ENCODE data around the gene DHX29. TPM values are rescaled to one million over a fixed set of nuclear protein-coding genes. Genes with fewer than 3 reads are reported as not detected.

The DHX29 gene
- total RNA-seq, 1 experiment from 2014 or later: 24.3 TPM

GRCh38 chr5:55223812-55224240 is 83.7 kb downstream of the DHX29 start:
- H3K4me2 ChIP-seq (ENCODE audit: low read length): no peak overlapping the region
- ChIA-PET RAD21 (ENCODE audit: low non-redundant PET in 1 of 2, low total read pairs in 2 of 2, uncharacterized antibody in 2 of 2, unreplicated experiment in 2 of 2) (no interaction called here), POLR2A (no interaction called here), CTCF (no interaction called here)
- no peaks in the 10 kb centered on the region for H3K9me2 ChIP-seq (ENCODE audit: insufficient read depth)
- no peak for ATAC-seq
- H4K20me1 ChIP-seq (ENCODE audit: insufficient read depth): no peaks in the 10 kb centered on the region
- peaks cover 3% of the 10 kb centered on the region; the same call in 1 of the 2 replicates for H3K79me2 ChIP-seq (ENCODE audit: insufficient read depth, low read length)
- no peak overlapping the region for H3K27ac ChIP-seq (ENCODE audit: low read depth, low read length)
- TF ChIP-seq POLR2AphosphoS5 (IDR thresholded peaks at IDR 0.05; ENCODE audit: low read depth, low read length) (no peak), POLR2A (IDR thresholded peaks at IDR 0.05; ENCODE audit: borderline replicate concordance, extremely low read depth, insufficient read depth, insufficient read length) (no peak), ZNF274 (IDR thresholded peaks at IDR 0.05; ENCODE audit: low read depth, low read length) (no peak), TCF7L2 (IDR thresholded peaks at IDR 0.05; ENCODE audit: borderline replicate concordance, extremely low read depth, insufficient read depth, insufficient read length) (no peak), REST (IDR thresholded peaks at IDR 0.05; ENCODE audit: low read depth) (no peak), JUND (IDR thresholded peaks at IDR 0.05) (no peak), EZH2 (IDR thresholded peaks at IDR 0.05) (no peak), EGR1 (IDR thresholded peaks at IDR 0.05; ENCODE audit: low read depth) (no peak), ZBTB33 (IDR thresholded peaks at IDR 0.05; ENCODE audit: extremely low read depth, insufficient replicate concordance, low read length) (no peak), RAD21 (IDR thresholded peaks at IDR 0.05; ENCODE audit: low read depth) (no peak), ELF1 (IDR thresholded peaks at IDR 0.05; ENCODE audit: borderline replicate concordance, low read depth) (no peak), MAX (IDR thresholded peaks at IDR 0.05) (no peak), ZFX (IDR thresholded peaks at IDR 0.05) (no peak), EZH2phosphoT487 (IDR thresholded peaks at IDR 0.05; ENCODE audit: borderline replicate concordance) (no peak), SRF (IDR thresholded peaks at IDR 0.05; ENCODE audit: low read depth) (no peak), CTCF (IDR thresholded peaks at IDR 0.05 in 2 of 3, conservative IDR thresholded peaks at IDR 0.05 in 1 of 3; ENCODE audit: borderline replicate concordance in 1 of 3, insufficient read depth in 1 of 3, low read depth in 2 of 3, low read length in 2 of 3) (no peak)
- intact Hi-C loops (cut with micrococcal nuclease): no loop called here
- H3K27me3 ChIP-seq (ENCODE audit: insufficient read depth, low read length): no peaks in the 10 kb centered on the region
- H3K9ac ChIP-seq (ENCODE audit: low read length): no peak overlapping the region
- H3K4me1 ChIP-seq (ENCODE audit: control insufficient read depth in 1 of 2, insufficient read depth in 2 of 2, low read length in 2 of 2): peaks cover 17 to 30% of the 10 kb centered on the region in 2 experiments
- no peaks in the 10 kb centered on the region for H3K9me3 ChIP-seq (ENCODE audit: control insufficient read depth in 1 of 2, insufficient read depth in 1 of 2, low read depth in 1 of 2, low read length in 2 of 2)
- no peak overlapping the region for H2AFZ ChIP-seq (ENCODE audit: low read depth, low read length, poor library complexity, severe bottlenecking)
- H3K4me3 ChIP-seq (replicated peaks in 1 of 2; ENCODE audit: low read depth in 1 of 2, low read length in 2 of 2): no peak overlapping the region
- DNase-seq (ENCODE audit: low read depth, low spot score): no peak
- H3K36me3 ChIP-seq (ENCODE audit: control insufficient read depth in 1 of 2, insufficient read depth in 2 of 2, low read length in 2 of 2): peaks cover 5 to 6% of the 10 kb centered on the region in 2 experiments; a peak in 1 of 4 replicates
- no TSS peak for BruUV-seq (replicated peaks)

All from HCT116 (cell line).